AG08395 (cell line): ENCODE data around the gene ZNF438.

Experiments
- DNase-seq: peaks from one replicate; pipeline ENCODE4 v3.0.0; 2012; ENCODE audit warnings: mixed read lengths, low spot score

The ZNF438 gene

GRCh38 chr10:30883116-30883515 is 148.5 kb downstream of the ZNF438 start:
- DNase-seq = no peak

GRCh38 chr10:30882281-30882680 is 149.4 kb downstream of the ZNF438 start:
- no peak for DNase-seq

- no peak for DNase-seq
Measured at GRCh38 chr10:30878920-30879319, 152.7 kb downstream of the ZNF438 start.

GRCh38 chr10:30877111-30877510 is 154.6 kb downstream of the ZNF438 start:
- DNase-seq = peak; percentile 21

GRCh38 chr10:30873411-30873810 is 158.3 kb downstream of the ZNF438 start:
- DNase-seq = no peak

GRCh38 chr10:30870896-30871295 is 160.8 kb downstream of the ZNF438 start:
- no peak for DNase-seq

GRCh38 chr10:30869566-30869965 is 162.1 kb downstream of the ZNF438 start:
- no peak for DNase-seq

- no peak for DNase-seq
Measured at GRCh38 chr10:30868611-30869010, 163.1 kb downstream of the ZNF438 start.

GRCh38 chr10:30866896-30867295 is 164.8 kb downstream of the ZNF438 start:
- no peak for DNase-seq

GRCh38 chr10:30865141-30865926 is 166.3 kb downstream of the ZNF438 start:
- DNase-seq = no peak

GRCh38 chr10:30863516-30864210 is 168.0 kb downstream of the ZNF438 start:
- DNase-seq = no peak

- DNase-seq = peak; percentile 64
Measured at GRCh38 chr10:30862486-30862885, 169.2 kb downstream of the ZNF438 start.

GRCh38 chr10:30861976-30862375 is 169.7 kb downstream of the ZNF438 start:
- DNase-seq = no peak

- no peak for DNase-seq
Measured at GRCh38 chr10:30861221-30861620, 170.4 kb downstream of the ZNF438 start.

- no peak for DNase-seq
Measured at GRCh38 chr10:30858499-30858898, 173.2 kb downstream of the ZNF438 start.

GRCh38 chr10:30857803-30858202 is 173.9 kb downstream of the ZNF438 start:
- peak; percentile 64 for DNase-seq

GRCh38 chr10:30855131-30855530 is 176.5 kb downstream of the ZNF438 start:
- no peak for DNase-seq

- no peak for DNase-seq
Measured at GRCh38 chr10:30854656-30855055, 177.0 kb downstream of the ZNF438 start.

- no peak for DNase-seq
Measured at GRCh38 chr10:30853066-30853465, 178.6 kb downstream of the ZNF438 start.

- DNase-seq = no peak
Measured at GRCh38 chr10:30850776-30851175, 180.9 kb downstream of the ZNF438 start.

GRCh38 chr10:30849231-30850035 is 182.2 kb downstream of the ZNF438 start:
- no peak for DNase-seq

GRCh38 chr10:30848396-30849032 is 183.2 kb downstream of the ZNF438 start:
- DNase-seq = no peak
